AG09309 (cell line): ENCODE results near the gene SLC7A6.

Experiments used
- DNase-seq: peaks from one replicate; pipeline ENCODE4 v3.0.0-alpha.2; 2010; ENCODE audit warnings: low read depth
- H3K4me3 ChIP-seq: 2 replicates; pipeline ENCODE4 v1.5.1; 2011; ENCODE audit warnings: mild to moderate bottlenecking, low read depth, low read length, moderate library complexity; ENCODE audit not compliant: control insufficient read depth
- CTCF ChIP-seq: IDR thresholded peaks from 2 replicates; pipeline ENCODE4 v1.5.1; 2011; ENCODE audit warnings: mild to moderate bottlenecking, low read depth, low read length, inconsistent platforms; ENCODE audit not compliant: insufficient read depth, control insufficient read depth; ENCODE audit errors: missing control alignments

SLC7A6 gene

DNA sequence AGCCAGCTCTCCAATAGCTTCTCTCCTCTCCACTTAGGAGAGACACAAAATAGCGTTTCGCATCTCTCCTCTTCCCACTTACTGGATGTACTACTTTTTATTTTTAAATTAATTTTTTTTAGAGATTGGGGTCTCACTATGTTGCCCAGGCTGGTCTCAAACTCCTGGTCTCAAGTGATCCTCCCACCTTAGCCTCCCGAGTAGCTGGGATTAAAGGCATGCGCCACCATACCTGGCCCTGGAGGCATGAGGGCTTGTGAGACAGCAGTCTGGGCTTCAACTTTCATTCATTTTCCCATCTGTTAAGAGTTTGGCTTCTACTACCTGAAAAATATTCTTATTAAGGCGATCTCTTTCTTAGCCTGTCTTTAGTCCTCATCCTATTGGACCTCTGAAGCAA is 28.1 kb downstream of the SLC7A6 start:
- TF ChIP-seq CTCF = no peak
- no peak overlapping the region for H3K4me3 ChIP-seq
- no peak for DNase-seq

DNA sequence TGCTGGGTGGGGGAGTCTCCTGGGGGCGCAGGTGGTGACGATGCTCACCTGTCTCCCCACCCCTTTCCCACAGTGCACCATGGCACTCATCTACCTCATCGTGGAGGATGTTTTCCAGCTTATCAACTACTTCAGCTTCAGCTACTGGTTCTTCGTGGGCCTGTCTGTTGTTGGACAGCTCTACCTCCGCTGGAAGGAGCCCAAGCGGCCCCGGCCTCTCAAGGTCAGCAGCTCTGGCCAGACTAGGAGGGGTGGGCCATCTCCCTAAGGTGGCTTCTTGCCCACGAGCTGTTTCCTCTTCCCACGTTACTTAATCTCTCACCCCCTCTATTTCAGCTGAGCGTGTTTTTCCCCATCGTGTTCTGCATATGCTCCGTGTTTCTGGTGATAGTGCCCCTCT is 32.0 kb downstream of the SLC7A6 start:
- no peak for TF ChIP-seq CTCF
- no peak for DNase-seq
- H3K4me3 ChIP-seq = no peak overlapping the region

- TF ChIP-seq CTCF = no peak
- no peak overlapping the region for H3K4me3 ChIP-seq
- no peak for DNase-seq
Measured at GRCh38 chr16:68296693-68297092, 32.4 kb downstream of the SLC7A6 start.

GRCh38 chr16:68297908-68298307 is 33.6 kb downstream of the SLC7A6 start:
- no peak overlapping the region for H3K4me3 ChIP-seq
- no peak for DNase-seq
- no peak for TF ChIP-seq CTCF

GRCh38 chr16:68298312-68298711 is 34.0 kb downstream of the SLC7A6 start:
- H3K4me3 ChIP-seq = no peak overlapping the region
- no peak for DNase-seq
- no peak for TF ChIP-seq CTCF

DNA sequence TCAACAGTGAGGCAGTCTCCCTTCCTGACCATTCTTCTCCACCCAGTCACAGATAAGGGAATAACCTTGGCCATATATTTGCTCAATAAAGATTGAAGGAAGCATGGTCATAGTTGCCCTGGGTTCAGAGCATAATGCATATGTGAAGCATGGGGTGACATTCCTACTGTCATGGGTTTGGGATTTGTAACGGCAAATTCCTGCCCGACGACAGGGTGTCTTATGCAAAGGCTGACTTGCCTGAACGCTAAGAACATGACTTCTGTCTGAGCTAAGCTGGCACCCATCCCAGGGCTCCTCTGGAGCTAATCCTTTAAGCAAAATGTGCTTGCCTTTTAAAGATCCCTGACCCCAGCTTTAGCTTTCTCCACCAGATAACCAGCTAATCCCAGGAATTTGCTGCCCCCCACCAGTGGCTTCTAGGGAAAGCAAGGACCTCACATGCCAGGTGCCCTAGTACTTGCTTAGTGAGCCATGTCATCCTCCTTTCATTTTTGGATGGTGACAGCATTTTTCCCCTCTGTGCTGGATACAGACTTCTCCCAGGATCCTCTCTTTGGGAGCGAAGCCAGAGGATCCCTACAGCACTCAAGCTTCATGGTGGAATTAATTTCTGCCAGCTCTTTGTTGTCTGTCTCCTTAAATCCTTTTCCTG is 34.7 kb downstream of the SLC7A6 start:
- no peak for DNase-seq
- no peak for TF ChIP-seq CTCF
- no peak overlapping the region for H3K4me3 ChIP-seq

GRCh38 chr16:68299571-68300453 is 35.5 kb downstream of the SLC7A6 start:
- H3K4me3 ChIP-seq = no peak overlapping the region
- TF ChIP-seq CTCF = no peak
- no peak for DNase-seq
